Measurements from ENCODE around the gene CASQ2.

CASQ2 gene

DNA sequence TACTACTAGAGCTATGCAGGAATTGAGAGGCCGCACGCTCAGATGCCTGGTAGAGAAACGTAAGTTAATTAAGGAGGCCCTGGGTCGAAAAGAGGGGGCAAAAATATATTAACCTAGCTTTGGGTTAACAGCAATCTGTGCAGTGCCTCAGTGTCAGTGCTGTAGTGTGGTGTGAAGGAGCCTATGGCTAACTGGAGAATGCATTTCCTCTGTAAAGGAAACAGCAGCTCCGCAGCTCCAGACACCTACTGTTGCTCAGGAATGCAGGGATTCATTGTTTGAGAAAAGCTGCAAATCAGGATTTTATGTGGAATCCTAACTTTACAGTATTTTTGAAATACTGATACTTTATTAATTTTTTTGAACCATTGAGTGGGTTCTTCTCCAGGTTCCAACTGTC, 108.4 kb downstream of the CASQ2 start:
- DNase-seq (ENCODE audit: low read depth): no peak

DNA sequence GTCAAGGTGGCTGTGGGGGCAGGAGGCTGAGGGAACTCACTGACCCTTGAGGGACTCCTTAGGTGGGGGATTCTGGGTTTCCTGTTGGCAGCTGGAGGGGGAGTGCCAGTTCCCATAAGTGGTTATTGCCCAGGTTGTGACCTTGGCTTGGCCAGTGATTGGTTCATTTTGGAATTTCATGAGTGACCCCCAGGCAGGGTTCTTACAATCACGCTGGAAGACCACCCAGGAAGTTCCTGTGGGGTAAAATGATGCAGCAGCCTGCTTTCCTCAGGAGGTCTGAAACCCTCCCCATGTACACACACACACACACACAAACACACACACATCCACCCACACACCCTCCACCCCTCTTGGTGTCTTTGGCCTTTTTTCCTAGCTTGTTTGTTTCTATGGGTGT, 109.9 kb downstream of the CASQ2 start:
- DNase-seq (ENCODE audit: low read depth): no peak

DNA sequence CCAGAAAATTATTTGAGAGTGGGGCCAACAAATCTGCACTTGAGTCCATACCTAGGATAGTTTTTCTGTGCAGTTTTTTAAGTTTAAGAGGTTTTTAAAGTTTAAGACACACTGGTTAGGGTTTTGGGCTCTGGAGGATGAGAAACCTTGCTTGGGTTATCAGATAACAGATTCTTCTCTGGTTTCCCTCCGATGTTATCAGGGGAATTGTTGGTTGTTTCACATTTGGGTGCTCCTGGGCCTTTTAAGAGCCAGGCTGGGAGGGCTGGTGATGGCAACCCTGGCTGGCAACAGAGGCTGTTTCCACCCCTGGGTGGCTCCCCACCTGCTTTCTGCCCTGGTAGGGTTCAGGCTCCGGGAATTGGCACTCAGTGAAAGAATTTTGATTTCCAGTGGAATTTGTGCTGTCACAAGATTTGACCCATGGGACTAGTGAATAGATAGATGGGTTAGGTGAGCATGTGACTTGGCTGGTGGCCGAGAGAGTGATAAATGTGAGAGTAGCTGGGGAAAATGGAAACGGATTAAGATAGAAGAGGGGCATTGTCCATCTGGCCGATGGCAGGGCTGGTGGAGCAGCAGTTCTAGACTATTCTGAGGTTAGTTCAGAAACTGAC, 111.9 kb downstream of the CASQ2 start:
- no peak for DNase-seq (ENCODE audit: low read depth)

DNA sequence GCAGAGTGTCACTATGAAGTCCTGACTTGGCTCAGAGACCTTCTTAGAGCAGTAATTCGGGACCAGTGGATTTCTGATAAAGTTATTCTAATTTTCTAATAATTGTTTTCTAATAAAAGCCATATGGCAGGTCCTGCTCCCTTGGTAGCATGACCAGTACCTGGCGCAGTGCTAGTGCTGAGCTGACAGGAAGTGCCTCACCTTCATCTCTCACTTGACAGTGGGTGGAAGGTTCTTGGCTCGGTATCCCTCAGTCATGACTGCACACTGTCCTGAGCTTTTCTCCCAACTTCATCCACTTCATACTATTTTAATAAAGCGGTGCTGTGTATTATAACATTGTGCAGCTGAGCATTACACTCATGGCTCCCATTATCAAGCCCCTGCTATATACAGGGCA, 112.6 kb downstream of the CASQ2 start:
- no peak for DNase-seq (ENCODE audit: low read depth)

DNA sequence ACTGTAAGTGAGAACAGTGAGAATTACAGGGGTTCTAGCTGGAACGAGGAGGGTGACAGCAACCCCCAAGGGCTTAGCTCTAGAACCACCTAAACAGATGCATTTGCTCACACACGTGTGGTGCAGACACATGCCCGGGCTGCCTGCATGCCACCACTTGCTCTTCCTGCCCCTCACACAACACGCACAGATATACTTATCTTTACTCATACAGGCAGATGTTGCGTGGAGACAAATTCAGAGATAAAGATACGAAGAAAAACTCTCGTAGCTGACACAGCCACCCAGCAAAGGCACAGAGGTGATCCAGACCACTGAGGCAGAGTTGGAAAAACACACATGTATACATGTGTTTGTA, 113.2 kb downstream of the CASQ2 start:
- DNase-seq (ENCODE audit: low read depth): no peak

DNA sequence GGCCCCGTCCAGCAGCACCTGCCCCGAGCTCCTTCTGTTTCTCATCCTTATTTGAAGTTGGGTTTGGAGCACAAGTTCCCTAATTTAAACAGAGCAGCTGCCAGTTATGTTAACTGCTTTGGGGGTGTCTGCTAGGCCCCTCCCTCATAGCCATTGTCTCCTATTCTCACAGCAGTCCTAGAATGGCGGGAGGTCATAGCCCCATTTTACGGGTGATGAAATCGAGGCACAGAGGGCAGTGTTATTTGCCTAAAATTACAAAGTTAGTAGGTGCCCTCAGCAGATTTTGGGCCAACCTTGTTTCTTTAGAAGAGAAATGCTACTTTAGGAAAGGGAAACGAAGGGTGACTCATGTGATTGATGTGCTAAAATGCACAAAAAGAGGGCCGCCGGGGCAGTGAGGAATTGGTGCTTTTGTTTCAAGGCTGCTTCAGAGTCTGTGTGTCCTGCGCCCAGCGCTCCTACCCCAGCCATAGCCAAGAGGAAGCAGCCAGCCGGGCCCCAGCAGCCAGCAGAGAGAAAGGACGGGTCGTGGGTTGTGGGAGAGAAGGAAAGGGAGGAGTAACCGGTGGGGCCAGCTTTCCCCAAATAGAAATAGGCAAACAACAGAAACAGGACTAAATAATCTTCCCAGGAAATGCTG, 113.7 kb downstream of the CASQ2 start:
- no peak for DNase-seq (ENCODE audit: low read depth)

DNA sequence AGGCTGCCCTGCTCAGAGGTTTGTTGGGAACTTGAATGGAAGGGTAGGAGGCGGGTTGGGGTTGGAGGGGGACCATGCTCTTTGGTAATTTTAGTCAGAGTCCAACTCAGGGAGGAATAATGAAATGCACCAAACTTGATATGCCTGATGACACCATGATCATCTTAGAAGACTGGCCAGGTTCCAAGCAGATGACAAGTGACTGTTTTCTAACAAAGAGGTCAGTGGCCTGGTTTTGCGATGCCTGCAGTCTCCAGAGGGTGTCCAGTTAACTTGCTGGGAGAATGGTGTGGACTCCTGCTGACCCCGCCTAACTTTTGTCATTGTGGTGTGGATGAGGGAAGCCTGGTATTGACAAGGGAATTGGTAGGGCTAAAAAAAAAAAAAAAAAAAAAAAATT, 114.4 kb downstream of the CASQ2 start:
- no peak for DNase-seq (ENCODE audit: low read depth)

DNA sequence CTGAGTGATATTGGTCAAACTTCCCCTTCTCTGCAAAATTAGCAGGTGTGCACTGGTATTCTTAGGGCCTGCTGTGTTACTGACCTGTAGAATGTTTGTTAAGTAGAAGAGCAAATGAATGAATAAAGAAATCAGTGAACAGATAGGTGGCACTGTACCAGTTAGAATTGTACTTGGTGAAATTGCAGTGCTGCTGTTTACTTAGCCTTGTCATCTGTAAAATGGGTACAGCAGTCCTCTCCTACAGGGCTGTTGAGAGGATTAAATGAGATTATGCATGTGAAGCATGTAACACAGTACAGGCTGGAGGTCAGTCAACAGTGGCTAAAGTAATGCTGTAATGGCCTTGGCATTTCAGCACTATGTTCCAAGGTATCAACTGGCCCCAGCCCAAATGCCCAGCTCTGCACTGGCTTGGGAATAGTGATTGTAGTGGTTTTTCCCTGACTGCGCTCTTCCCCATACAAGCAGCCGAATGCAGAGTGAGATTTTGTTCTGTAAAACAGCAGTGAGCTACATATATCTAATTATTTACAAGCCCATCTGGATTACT, 116.2 kb downstream of the CASQ2 start:
- DNase-seq (ENCODE audit: low read depth): no peak

DNA sequence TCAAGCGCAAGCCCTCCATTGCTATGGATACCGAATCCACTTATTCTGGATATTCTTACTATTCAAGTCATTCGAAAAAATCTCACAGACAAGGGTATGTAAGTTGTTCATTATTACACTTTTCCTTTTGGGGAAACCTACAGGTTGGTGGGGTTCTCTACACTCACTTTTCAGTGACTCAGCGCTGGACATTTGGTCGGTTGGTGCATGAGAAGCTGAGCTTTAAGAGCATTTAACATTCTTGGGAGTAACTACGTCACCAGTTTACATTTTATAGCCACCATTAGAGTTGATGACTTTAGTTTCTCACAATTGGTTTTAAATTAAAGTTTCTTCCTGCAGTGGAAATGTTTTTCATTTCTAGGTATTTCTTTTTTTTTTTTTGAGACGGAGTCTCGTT, 117.1 kb downstream of the CASQ2 start:
- DNase-seq (ENCODE audit: low read depth): no peak

DNA sequence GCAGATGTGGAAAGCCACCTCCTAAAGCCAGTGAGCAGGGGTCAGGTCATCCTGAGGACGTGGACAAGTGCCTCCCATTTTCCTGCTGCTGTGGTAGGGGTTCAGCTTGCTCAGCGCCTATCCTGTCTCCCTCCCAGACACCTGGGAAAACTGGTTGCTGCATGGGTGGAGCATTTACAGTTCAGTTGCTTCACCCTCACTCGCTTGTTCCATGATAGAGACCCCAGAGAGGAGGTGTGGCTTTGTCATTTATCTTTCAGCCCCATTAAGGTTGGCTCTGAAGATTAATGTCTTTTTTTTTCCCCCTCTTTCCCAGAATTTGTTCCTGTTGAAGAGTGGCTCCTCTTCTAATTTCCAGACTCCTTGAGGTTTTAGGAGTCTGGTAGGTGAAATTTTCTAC, 117.6 kb downstream of the CASQ2 start:
- no peak for DNase-seq (ENCODE audit: low read depth)
